Activated T-cell treated with anti-CD3 and anti-CD28 coated beads for 4 hours (primary cell): Measurements from ENCODE around the gene LCLAT1.
"Not testable (repeated sequence)": the region's sequence is repeated elsewhere in the genome, so short reads cannot be mapped to it uniquely, and the experiment has no call there.

Experiments
- DNase-seq: peaks from one replicate; pipeline ENCODE4 v3.0.0-alpha.2; 2020

LCLAT1 gene

DNA sequence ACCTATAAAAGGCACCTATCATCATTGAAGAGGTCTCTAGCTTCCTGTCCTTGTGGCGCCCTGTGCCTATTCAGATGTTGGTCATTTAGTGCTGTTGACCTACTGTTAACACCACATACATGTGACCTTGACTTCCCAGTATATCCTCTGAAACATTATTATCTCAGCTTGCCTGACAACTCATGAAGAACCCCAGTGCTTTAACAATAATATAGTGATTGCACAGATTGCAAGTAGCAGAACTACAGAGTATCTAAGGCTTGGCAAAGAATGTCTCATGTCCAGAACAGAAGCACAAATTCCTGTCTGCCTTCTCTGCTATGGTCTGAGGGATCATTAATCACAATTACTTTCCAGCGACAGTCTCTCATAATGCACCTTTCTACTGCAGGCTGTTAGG is 165.3 kb downstream of the LCLAT1 start:
- DNase-seq: no peak

DNA sequence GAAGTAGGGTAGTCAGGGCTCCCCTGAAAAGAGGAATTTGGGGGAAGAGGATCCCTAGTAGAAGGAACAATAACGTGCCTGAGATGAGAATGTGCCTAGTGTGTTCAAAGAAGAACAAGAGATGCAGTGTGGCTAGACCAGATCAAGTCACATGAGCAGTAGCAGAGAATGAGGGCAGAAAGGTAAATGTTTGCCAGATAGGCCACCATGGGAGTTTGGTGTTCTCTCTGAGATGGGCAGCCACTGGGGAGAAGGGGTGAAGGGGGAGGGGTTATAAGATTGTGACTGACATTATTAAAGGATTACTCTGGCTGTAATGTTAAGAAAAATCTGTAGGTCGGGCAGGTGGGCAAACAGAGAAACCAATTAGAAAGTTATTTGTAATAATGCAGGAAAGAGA is 166.0 kb downstream of the LCLAT1 start:
- DNase-seq: no peak

DNA sequence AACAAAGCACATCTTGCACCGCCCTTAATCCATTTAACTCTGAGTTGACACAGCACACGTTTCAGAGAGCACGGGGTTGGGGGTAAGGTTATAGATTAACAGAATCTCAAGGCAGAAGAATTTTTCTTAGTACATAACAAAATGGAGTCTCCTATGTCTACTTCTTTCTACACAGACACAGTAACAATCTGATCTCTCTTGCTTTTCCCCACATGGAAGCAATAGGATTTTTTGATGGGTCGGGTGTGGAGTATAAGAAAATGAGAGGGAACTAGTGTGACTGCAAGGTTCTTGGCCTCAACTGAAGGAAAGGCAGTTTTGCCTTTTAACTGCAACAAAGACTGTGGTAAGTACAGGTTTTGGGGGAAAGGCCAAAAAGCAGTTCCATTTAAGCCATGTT is 167.2 kb downstream of the LCLAT1 start:
- DNase-seq: not testable (repeated sequence)

DNA sequence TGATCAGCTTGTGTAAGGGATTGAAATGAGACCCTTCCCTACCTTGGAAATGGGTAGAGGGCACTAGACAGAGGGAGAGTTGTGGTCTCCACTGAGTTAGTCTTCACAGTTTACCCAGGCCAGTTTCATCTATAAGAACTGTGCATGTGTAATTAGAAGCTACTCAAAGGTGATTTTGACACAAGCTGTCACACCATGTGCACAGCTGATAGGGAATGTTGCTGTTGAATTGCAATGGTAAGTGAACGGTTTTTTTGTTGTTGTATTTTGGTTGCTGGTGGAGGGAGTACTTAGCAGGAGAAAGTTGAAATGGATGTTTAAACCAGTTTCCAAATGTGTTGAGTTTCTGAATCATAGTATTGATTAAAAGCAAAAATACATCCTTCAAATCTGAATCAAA is 168.9 kb downstream of the LCLAT1 start:
- no peak for DNase-seq

DNA sequence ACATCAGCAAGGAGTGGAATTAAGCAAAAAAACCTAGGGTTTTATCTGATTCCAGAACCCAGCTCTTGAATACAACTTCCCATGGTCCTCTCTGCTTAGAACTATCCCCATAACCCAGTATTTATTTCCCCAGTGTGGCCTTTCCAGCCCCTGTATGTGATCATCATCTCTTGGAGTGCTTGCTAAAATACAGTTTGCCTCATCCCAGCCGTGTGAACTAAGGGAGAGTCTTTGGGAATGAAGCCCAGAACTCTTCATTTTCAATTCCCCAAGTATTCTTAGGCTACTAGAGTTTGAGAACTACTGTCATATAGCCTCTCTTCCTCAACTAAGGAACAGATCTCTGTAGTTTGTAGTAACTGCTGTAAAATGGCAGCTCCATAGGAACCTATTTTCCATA is 173.1 kb downstream of the LCLAT1 start:
- DNase-seq: no peak

DNA sequence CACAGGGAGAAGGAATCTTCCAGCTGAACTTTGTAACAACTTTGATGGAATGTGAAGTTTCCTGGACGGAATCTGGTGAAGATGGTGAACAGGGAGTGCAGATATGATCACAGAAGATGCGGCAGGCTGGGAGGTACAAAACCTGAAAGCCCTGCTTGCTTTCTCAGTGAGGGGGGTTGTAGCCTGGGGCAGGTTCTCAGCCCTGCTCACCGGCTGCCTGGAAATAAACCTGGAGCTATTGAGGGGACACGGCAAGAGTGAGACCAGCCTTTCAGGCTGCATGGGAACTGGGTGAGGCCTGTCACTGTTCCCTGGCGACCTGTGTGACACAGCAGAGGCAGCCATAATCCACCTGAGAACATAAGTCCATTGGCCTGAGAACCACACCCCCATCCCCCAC is 174.8 kb downstream of the LCLAT1 start:
- no peak for DNase-seq

DNA sequence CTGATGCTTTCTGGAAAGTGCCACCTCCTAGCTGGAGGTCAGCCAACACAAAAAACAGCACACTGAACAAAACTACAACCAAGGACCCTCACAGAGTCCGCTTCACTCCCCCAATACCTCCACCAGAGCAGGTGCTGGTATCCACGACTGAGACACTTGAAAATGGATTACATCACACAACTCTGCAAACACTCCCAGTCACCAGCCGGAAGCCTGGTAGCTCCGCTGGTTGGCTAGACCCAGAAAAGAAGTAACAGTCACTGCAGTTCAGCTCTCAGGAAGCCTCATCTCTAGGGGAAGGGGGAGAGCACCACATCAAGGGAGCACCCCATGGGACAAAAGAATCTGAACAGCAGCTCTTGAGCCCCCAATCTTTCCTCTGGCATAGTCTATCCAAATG is 175.4 kb downstream of the LCLAT1 start:
- no peak for DNase-seq

DNA sequence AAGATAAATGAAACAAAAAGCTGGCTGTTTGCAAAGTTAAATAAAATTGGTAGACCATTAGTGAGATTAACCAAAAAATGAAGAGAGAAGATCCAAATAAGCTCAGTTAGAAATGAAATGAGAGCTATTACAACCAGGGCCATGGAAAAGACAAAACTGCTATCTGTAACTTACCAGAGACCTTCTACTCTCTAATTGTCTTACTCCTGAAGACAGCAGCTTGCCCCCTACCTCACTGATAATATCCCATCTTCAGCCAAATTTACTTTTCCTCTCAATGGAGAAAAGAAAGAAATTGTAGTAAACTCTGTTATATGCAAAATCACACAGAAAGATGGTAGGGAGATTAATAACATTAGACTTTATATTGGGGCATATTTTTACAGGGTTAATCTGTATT is 178.2 kb downstream of the LCLAT1 start:
- no peak for DNase-seq

DNA sequence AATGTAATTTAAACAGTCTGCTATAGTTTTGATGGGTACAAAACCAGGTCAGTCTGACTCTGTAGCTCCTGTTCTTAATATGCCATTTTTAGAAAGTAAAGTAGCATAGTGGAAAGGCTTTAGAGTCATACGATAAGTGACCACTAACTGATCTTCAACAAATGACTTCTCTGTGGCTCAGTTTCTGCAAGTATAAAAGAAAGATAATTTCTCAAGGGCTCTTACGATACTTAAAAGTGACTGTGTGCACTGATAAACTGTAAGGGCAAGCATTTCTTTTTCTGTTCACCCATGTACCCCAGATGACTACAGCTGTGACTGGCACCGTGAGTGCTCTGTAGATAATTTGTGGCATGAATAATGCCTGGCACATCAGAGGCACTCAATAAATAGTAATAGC is 178.7 kb downstream of the LCLAT1 start:
- no peak for DNase-seq

DNA sequence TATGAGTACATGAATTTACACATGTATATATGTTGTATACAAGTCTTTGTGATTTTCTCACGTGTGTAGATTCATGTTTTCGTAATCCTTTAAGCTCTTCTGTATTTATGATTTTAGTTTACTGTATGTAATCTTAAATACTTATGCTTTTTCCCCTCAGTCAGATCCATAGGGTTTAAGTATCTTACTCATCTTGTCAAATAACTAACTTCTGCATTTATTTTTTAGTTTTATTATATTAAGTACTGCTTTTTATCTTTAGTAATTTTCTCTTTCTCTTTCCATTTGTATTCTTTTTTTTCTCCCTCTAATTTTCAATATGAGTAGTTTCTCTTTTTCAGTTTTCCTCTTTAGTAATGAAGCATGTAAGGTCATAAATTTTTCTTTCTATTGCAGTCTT is 179.4 kb downstream of the LCLAT1 start:
- no peak for DNase-seq

DNA sequence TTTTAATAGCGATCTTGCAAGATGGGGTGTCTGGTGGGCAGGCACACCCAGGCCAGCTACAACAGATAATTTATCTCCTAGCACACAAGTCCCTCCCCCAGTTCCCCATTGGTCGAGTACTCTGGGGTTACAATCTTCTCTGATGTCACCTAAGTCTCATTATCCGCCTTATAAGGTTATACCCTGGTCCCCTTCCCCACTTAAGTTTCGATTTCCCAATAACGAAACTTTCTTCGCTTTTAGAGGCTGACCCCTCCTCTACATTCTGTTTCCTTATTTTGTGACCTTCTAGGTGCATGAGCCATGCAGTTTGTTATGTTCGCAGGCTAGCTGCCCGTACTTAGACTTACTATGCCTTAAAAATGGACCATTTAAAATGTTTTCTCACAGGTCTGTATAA is 180.1 kb downstream of the LCLAT1 start:
- DNase-seq: no peak

DNA sequence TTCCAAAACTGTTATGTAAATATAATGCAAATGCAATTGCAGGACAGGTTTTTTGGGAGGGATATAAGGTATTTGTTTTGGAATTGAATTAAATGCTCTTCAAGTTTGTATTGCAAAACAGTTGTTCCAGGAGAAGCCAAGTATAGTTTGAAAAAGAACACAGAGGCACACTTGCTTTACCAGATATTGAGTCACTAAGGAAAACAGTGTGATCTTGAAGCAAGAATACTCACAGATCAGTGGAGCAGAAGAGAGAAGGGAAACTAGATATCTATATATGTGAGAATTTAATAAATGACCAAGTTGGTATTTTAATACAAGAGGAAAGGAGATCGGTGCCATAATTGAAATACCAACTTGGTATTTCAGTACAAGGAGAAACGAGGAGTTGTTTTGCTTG is 181.3 kb downstream of the LCLAT1 start:
- no peak for DNase-seq

DNA sequence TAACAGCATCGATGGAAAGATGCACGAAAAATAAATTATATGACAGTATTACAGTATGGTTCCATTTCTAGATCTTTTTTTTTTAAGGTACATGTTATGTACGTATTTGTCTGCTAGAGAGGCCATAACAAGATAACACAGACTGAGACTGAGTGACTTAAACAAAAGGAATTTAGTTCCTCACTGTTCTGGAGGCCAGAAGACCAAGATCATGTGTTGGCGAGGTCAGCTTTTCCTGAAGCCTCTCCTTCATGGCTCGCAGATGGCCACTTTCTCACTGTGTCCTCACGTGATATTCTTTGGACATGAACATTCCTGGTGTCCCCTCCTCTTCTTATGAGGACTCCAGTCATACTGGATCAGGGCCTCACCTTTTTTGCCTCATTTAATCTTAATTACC is 182.8 kb downstream of the LCLAT1 start:
- DNase-seq: no peak

DNA sequence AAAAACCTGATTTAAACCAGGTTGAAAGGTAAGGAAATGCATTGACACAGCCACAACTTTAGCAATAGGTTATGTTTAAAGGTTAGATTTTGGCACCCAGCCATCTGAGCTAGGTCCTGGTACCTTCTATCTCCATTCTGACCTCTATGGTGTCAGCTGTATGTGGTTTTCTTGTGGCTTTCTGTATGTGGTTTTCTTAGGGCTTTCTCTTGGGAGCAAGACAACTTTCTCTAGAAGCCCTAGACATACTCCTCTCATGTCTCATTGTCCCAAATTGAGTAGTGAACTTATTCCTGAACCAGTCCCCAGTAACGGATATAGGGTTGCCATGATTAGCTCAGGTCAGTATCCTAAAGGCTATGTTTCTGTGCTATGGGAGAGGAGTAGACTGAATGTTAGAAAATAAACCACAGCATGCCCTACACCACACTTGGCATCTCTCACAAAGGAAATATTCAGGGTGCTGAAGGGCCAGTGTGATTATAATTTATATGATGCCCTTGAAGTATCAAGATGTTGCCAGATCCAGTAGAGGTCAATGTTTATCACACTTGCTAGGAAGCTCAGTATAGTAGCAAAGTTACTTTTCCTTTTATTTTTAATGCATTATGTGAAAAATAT is 184.1 kb downstream of the LCLAT1 start:
- DNase-seq: no peak

DNA sequence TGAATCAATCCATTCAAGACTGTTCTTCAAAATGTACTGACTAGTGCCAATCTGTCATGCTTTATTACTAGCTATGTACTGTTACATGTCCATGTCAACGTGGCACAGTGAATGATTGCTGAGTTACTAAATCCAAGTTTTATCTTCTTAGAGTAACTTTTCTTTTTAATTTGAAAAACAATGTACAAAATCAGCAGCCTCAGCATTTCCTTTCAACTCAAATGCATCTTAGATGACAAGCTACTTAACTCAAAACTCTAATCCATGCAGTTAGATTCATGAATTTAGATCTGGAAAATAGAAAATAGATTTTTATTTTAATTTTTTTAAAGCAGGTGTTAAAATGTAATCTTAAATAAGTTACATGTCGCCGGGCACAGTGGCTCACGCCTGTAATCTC is 186.0 kb downstream of the LCLAT1 start:
- DNase-seq: no peak

DNA sequence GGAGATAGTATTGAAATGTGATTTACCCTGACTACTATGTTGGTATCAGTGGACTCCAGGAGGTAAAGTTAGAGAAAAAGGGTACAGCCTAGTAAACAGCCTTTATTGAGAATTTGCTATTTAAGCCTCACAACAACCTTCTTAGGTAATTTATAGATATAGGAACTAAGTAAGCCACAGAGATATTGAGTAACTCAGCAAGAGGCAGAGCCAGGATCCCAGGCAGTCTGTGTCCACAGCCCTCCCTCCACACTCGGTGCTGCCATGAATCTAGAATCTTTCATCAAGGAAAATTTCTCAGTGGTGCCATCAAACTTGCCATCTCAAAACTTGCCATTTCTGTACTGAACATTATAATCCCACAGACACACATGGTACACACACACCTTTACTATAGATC is 189.3 kb downstream of the LCLAT1 start:
- no peak for DNase-seq

DNA sequence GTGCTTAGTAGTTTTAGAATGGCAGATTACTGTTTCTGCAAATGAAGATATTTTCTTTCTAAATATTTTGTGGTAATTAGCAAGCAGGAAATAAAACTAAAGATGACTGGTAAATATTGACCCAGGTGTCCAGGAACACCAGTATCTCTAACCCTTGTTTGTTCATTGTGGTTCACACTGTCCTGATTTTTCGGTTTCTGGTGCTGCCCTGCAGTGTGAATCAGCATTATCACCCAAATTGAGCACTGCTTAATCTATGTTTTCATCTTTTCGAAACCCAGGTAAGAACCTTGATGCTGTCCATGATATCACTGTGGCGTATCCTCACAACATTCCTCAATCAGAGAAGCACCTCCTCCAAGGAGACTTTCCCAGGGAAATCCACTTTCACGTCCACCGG is 192.8 kb downstream of the LCLAT1 start:
- no peak for DNase-seq

DNA sequence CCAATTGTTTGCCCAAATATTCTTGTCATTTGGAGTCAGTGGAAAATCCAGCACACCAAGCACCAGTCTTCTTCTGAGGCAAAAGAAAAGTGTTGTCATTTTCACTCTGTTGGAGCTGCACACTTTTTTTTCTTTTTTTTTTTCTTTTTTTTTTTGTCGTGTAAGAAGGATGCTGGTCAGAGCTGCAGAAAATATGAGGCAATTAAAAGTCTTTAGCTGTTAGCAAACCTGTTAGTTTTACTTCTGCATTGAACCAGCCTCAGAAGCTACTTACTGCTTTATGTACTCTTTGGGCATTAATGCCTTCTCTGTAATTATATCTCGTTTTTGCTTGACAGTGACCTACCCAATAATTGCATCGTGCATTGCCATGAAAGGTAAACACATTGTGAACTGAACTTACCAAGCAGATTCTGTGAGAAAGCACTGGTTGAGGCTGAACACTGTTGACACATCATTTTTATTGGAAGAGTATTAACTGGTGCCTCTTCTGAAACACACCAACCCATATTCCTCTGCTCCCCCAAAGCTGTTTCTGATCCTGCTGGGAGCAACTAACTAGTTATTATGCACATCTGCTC is 194.8 kb downstream of the LCLAT1 start:
- no peak for DNase-seq

DNA sequence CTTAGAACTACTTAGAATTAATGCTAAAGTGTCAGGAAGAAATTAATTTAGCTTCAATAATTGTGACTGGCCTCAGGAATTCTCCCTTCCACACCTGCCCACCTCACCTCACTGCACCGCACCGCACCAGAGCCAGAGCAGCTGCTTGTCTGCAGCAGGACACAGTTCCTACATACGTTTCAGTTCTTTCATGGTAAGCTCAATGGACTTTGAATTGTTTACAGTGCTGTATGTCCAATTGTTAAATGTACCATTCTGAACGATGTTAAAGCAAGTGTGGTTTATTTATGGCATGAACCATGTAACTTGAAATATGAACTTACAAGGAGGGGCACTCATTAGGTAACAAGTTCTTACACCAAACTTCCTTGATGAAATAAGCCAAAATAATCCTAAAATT is 196.0 kb downstream of the LCLAT1 start:
- DNase-seq: not testable (repeated sequence)

DNA sequence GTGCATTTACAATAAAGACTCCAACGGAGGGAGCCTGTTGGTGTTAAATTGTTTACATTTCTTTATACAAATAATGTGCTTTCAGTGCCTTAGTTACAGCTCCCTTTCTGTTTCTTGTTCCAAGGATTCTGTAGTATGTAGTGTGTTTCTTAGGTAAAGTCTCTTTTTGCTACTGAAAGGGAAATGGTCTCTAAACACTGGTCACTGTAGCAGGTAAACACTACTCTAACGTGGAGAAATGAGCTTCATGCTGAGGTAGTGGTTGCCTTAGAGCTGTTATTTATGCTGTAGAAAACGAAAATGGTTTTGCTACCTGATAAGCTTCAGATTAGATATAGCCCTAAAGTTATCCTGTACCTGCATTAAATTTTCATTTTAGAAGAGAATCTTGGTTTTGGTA is 196.6 kb downstream of the LCLAT1 start:
- DNase-seq: no peak

DNA sequence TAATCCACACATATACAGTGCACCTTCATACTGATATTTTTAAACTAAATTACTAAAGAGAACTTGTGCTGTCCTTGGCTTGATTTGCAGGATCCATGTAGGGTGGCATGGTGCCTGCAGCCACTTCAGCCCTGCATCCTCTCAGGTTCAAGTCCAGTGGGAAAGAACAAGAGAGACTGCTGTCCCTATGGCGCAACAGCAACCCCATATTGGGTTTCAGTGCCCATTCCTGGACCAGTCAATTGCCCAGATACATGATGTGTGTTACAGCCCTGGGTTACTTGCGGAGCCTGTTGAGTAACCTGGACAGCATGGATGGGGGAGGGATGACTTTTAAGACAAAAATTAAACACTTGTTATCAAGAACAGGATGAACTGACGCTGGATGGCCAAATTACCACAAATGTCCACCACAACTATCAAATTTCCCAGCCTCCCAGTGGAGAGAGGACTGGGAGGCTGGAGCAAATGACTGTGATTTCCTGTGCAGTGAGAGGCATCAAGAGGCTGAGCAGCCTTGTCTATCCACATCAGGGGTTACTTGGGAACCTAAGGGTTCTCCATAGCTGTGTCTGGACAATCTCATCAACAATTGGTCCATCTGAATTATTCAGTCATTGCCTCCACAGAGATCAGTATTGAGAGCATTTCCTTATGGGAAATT is 198.2 kb downstream of the LCLAT1 start:
- no peak for DNase-seq

DNA sequence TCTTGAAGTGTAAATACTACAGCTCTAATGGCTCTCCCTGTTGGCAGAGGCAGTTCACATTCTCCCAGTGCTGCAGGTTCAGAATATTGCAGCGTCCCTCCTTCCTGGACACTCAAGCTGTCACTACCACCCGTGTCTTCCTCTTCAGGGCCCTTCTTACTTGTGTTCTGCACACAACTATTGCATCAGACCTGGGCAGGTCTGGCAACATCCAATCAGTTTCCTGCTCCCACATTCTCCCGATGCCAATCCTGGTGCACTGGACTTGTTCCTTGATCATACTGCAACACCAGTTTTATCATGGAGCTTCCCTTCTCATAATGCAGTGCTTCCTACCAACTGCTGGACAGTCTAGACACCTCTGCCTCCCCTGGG is 198.7 kb downstream of the LCLAT1 start:
- no peak for DNase-seq

DNA sequence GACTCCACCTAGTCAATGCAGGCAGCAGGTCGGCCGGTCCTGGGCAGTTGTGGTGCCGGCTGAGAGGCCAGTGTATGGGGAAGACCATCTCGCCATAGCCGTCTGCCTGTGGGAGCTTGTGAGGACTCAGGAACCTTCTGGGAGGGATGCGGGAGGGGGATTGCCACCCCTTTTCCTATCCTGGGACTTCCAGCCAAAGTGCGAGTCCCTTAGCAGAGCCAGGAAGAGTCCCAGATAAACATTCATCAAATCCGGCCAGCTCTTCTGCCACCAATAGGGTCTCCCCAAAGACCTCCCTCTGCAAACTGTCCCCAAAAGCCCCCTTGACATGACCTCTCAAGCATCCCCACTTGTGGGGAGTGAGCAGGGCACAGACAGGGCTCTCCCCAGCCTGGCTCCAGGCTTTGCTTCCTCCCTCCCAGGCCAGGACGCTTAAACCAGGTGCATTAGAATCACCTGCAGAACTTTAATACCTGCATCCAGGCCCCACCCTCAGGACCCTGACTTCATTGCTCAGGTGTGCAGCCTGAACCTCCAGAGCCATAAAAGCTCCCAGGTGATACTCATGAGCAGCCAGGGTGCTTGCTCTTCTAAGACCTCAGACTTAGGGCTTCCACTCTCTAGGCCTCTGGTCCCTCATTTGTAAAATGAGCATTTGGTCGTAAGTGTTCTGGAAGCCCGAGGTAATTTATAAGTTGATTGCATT is 200.9 kb downstream of the LCLAT1 start:
- no peak for DNase-seq

DNA sequence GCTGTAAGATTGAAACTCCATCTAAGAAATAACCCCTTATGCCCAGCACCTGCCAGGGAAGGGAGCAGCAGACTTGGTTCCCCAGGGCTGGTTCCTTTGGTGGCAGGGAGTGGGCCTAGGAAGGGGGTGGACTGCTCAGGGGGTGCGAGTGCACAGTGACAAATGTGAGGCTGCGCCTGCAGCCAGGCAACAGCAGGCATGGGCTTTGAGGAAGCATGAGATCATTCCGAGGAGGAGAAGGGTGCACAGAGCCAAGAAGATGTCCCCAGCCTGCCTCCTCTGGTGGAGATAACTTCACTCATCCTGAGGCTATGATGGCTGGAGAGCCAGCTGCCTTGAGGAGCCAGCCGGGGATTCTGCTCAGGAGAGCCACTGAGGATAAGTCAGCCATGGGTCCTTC is 202.2 kb downstream of the LCLAT1 start:
- DNase-seq: no peak
